Activated T-cell treated with anti-CD3 and anti-CD28 coated beads, Interleukin-2, amount 50 U/mL, for 1 hour (primary cell): ENCODE data around the gene ULK1.

Source experiments
- DNase-seq: peaks from one replicate; pipeline ENCODE4 v3.0.0-alpha.2; 2020

Gene ULK1

DNA sequence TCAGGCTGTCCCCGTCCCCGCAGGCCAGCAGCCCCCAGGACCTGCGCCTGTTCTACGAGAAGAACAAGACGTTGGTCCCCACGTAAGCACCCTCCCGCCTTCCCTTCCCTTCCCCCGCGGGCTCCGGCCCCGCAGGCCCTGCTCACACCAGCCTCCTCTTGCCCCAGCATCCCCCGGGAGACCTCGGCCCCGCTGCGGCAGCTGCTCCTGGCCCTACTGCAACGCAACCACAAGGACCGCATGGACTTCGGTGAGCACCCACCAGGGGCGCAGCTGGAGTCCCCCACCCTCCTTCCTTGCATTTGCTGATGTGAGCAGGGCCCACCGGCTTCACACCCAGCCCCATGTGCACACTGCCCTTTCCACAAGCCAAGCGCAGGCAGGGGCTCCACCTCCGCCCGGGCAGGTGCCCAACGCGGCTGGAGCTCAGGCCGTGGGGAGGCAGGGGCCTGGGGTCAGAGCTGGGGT lies 15.4 kb downstream of the ULK1 start:
- DNase-seq: no peak

DNA sequence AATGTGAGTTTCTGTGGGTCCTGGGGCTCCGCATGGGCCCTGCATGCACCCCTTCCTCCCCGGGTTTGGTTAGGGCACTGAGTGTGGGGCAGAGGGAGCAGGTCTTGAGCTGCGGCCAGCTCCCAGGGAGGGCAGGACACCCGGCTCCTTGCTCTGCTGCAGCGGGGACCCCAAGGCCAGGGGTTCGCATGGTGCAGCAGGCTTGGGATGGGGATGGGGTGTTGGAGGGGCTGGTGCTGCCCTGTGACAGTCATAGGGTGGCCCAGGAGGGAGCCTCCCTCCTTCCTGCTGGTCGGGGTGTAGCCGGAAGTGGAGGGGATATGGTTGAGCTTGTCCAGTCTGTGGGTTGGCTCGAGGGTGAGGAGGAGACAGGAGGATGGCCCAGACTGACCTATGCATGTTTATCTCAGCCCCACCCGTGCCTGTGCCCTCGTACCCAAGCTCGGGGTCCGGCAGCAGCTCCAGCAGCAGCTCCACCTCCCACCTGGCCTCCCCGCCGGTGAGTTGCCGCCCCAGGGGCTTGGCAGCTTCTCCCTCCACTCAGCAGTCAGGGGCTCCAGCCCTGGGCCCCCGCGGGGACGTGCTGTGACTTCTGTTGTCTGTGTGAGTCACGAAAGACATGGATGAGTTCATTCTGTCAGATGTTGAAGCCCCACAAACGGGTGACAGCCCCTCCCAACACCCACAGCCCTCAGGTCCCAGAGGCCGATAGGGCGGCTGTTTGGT lies 16.0 kb downstream of the ULK1 start:
- no peak for DNase-seq

DNA sequence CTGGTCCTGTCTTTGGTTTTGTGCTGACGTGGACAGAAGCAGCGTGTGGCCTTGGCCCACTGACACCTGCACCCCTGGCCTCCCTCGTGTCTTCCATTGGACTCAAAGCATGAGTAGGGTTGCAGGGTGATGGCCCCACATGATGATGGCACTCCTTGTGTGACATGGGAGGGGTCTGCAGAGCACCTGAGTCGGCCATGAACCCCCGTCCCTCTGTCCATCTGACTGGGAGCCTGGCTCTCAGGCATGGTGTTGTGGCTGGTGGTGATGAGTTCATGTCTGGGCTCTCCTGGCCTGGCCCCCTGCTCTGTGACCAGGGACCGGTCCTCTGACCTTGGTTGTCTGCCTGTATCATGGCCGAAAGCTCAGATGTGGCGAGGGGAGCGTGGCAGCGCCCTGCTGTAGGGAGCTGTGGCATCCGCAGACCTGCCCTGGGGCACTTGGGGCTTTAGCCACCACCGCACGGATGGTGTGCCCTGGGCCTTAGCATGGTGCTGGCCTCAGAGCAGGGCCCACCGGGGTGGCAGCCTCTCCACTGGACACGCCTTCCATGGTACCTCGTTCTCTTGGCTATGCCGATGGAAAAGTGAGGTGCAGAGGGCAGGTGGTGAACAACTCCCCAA lies 16.7 kb downstream of the ULK1 start:
- no peak for DNase-seq

DNA sequence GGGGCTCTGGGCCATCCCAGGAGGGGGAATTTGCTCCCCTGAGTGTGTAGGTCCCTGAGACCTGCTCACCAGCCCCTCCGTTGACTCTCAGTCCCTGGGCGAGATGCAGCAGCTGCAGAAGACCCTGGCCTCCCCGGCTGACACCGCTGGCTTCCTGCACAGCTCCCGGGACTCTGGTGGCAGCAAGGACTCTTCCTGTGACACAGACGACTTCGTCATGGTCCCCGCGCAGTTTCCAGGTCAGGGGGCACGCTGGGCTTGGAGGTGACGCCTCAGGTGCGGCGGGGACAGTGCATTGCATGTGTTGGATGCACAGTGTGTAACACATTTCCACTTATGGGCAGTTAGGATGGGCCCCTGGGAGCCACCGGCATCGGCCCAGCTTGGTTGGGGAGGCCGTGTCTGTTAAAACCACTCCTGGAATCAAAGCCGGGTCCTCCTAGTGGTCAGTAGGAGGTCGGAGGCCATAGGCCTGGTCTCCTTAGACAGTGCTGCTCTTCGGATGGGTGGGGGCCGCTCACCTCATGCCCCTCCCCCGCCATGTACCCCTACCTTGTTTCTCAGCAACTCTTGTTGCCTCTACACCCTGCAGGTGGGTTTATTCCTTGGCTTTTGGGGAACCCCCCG lies 17.5 kb downstream of the ULK1 start:
- no peak for DNase-seq

DNA sequence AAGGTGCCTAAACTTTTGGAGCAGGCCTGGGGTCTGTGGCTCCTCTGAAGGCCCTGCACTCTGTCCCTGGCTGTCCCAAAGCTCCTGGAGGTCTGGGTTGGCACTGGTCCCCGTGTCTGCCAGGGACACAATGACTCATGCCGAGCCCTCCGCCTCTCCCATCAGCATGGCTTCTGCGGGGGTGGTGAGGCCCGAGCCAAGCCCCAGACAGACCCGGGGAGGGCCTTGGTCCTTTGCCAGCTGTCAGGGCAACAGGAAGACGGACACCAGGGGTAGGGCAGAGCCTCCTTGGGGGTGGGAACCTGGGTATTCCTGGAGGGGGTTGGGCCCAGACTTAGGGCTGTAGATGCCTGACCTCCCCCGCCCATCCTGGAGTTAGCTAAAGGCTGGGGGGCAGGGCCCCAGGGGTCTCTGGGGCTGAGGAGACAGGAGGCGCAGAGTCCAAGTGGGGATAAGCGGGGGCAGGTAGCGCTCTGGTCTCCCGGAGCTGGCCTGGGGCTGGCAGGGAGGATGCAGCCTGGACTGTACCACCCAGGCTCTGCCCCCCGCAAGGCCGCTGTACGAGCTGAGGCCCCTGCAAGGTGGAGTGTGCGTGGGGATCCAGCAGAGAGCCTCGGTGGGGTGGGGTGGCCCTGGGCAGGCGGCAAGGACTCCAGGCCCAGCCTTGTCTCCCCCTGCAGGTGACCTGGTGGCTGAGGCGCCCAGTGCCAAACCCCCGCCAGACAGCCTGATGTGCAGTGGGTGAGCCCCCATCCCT lies 18.3 kb downstream of the ULK1 start:
- DNase-seq: no peak

DNA sequence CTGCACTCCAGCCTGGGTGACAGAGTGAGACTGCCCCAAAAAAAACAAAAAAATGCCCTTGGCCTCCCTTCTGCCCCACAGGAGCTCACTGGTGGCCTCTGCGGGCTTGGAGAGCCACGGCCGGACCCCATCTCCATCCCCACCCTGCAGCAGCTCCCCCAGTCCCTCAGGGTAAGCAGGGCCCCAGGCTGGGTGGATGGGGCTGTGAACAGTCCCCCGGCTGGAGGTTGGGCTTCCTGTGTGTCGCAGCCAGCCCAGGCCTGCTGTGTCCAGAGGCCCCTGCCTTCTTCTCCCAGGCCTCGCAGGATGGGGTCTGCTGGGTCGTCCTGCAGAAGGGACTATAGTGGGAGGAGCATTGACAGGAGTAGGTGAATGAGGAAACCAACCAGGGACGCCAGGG lies 19.2 kb downstream of the ULK1 start:
- no peak for DNase-seq

DNA sequence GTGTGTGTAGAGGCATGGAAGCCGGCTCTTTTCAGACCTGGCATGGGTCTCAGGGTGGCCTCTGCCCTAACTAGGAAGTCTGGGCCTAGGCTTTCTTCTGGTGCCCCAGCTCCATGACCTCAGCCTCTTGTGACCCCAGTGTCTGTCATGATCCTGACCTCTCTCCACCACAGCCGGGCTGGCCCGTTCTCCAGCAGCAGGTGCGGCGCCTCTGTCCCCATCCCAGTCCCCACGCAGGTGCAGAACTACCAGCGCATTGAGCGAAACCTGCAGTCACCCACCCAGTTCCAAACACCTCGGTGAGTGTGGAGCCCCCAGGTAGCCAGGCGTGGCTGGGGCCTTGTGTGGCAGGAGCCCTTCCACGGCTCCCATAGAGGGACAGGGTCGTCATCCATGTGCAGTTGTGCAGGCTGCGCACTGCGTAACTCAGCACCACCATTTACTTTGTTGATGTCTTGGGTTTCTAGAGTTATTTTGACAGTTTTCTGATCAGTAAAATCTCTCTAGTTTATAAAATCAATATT lies 19.8 kb downstream of the ULK1 start:
- DNase-seq: no peak

DNA sequence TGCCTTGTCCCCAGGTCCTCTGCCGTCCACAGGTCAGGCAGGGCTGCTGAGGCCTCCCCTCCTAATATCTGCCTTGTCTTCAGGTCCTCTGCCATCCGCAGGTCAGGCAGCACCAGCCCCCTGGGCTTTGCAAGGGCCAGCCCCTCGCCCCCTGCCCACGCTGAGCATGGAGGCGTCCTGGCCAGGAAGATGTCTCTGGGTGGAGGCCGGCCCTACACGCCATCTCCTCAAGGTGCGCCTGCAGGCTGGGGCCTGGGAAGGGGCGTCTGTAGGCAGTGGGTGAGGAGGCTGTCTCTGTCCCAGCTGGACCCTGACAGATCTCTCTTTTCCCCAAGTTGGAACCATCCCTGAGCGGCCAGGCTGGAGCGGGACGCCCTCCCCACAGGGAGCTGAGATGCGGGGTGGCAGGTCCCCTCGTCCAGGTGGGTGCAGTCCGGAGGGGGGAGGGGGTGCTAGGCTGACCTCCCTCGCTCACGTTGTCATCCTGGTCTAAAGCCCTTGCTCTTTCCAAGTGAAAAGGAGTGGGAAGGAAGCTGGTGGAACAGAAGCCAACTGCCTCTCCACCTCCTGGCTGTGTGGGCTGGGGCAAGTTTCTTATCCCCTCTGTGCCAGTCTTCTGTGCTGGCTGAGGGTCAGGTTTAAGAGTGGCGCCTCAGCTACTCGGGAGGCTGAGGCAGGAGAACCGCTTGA lies 20.7 kb downstream of the ULK1 start:
- no peak for DNase-seq

DNA sequence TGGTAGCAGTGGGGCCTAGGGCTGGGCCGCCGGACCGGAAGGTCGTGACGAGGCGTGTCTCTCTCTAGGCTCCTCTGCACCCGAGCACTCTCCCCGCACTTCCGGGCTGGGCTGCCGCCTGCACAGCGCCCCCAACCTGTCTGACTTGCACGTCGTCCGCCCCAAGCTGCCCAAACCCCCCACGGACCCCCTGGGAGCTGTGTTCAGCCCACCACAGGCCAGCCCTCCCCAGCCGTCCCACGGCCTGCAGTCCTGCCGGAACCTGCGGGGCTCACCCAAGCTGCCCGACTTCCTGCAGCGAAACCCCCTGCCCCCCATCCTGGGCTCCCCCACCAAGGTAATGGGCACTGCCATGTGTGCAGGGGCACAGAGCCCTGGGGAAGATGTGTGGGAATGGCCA lies 21.4 kb downstream of the ULK1 start:
- no peak for DNase-seq

DNA sequence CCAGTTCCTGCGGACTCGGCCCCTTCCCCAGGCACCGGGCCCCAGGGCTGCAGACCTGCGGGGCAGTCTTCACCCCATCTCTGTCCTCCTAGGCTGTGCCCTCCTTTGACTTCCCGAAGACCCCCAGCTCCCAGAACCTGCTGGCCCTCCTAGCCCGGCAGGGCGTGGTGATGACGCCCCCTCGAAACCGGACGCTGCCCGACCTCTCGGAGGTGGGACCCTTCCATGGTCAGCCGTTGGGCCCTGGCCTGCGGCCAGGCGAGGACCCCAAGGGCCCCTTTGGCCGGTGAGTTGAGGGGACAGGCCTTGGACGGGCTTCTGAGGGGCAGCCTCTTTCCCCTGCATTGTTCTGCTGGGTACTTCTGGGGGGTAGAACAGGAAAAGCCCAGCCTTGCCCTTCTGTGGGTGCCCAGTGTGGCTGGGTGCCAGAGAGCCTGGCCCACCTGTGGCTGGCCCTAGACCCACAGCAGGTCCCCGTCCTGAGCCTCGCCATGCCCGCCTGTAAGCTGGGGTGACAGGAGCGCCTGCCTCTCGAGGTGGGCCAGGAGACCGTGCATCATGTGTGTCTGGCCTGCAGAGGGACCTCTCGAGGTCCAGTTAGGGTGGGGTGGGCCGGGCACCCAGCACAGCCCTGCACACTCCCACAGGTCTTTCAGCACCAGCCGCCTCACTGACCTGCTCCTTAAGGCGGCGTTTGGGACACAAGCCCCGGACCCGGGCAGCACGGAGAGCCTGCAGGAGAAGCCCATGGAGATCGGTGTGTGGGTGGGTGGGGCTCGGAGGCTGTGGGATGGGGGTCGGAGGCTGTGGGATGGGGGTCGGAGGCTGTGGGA lies 22.1 kb downstream of the ULK1 start:
- no peak for DNase-seq

DNA sequence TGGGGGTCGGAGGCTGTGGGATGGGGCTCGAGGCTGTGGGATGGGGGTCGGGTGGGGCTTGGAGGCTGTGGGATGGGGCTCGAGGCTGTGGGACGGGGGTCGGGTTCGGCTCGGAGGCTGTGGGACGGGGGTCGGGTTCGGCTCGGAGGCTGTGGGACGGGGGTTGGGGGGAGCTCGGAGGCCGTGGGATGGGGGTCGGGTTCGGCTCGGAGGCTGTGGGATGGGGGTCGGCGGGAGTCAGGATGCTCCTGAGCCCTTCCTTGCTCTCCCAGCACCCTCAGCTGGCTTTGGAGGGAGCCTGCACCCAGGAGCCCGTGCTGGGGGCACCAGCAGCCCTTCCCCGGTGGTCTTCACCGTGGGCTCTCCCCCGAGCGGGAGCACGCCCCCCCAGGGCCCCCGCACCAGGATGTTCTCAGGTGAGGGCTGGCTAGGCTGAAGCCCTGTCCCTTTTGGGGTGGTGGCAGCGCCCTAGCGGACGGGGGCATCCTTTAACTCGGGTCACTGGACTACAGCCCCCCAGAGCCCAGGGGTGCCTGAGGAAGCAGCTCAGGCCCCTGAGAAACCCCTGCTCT lies 22.8 kb downstream of the ULK1 start:
- no peak for DNase-seq

DNA sequence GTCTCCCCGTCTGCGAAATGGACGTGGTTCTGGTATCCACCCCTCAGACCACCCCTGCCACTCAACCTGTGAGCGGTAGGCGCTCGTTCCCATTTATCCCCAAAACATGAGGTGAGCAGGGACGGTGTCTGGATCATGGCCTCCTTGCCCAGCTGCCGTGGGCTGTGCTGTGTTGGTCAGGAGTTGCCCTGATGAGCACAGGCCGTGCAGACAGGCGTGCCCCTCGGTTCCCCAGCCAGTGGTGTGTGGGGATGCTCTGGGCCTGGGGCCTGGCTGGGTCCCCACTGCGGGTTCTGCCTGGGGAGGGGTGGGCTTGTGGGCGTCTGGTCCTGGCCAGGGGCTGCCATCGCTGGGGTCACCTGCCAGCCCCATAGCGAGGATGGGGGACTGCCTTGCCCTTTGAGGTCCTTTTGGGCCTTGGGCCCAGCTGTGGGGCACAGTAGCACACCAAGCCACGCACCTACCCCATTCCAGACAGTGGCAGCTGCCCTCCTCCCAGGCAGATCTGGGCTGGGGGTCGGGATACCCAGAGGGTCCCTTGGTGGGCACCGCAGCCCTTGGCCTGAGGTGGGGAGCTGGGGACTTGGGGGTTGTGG lies 23.4 kb downstream of the ULK1 start:
- no peak for DNase-seq

DNA sequence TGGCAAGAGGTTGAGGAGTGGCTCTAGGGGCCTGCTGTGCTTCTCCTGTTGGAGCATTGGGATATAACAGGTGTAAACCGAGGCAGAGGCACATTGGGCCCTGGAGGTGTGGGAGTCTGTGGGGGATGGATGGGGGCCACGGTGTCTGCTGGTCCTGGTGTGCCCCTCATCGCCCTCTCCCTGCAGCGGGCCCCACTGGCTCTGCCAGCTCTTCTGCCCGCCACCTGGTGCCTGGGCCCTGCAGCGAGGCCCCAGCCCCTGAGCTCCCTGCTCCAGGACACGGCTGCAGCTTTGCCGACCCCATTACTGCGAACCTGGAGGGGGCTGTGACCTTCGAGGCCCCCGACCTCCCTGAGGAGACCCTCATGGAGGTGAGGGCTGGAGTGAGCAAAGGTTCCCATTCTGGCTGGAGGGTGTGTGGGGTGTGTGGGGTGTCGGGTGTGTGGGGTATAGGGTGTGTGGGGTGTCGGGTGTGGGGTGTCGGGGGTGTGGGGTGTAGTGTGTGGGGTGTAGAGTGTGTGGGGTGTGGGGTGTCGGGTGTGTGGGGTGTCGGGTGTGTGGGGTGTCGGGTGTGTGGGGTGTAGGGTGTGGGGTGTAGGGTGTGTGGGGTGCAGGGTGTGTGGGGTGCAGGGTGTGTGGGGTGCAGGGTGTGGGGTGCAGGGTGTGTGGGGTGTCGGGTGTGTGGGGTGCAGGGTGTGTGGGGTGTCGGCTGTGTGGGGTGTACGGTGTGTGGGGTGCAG lies 24.1 kb downstream of the ULK1 start:
- DNase-seq: no peak

DNA sequence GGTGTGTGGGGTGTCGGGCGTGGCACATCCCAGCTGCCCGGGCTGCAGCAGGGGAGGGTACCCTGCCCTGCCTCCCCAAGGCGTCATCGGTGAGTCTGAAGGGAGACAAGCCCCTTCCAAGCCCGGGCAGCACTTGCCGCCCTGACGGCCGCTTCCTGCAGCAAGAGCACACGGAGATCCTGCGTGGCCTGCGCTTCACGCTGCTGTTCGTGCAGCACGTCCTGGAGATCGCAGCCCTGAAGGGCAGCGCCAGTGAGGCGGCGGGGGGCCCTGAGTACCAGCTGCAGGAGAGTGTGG lies 24.6 kb downstream of the ULK1 start:
- no peak for DNase-seq

DNA sequence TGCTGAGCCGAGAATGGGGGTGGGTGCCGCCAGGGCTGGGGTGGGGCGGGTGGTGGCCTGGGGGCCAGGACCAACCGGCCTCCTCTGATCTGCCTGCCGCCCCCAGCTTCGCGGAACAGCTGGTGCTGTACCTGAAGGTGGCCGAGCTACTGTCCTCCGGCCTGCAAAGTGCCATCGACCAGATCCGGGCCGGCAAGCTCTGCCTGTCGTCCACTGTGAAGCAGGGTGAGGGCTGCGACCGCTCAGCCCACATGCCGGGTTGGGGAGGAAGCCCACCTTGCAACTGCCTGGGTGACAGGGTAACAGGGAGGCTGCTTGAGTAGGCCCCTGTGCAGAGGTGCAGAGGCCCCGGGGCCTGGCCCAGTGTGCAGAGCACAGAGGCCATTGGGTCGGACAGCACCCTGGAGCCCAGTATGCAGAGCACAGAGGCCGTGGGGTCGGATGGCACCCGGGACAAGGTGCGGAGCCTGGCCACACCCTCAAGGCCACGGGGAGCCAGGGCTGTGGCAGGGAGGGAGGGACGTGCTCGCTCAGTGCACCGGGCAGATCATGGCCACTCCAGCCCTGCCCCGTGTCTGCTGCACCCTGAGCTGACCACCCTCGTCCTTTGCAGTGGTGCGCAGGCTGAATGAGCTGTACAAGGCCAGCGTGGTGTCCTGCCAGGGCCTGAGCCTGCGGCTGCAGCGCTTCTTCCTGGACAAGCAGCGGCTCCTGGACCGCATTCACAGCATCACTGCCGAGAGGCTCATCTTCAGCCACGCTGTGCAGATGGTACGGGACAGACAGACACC lies 25.1 kb downstream of the ULK1 start:
- no peak for DNase-seq

DNA sequence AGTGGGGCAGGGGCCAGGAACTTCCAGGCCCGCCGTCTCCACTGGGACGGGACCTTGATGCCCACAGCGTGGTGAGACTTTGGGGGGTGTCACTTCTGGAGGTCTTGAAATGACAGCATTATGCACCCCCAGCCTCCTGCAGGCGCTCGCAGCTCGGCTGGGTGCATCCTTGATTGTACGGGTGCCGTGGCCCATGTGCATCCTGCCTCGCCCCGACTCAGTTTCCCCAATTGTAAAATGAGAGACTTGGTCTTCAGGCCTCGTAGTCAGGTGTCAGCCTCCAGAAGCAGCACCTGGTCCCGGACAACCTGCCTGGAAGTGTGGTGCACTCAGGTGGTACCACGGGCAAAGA lies 25.7 kb downstream of the ULK1 start:
- no peak for DNase-seq

DNA sequence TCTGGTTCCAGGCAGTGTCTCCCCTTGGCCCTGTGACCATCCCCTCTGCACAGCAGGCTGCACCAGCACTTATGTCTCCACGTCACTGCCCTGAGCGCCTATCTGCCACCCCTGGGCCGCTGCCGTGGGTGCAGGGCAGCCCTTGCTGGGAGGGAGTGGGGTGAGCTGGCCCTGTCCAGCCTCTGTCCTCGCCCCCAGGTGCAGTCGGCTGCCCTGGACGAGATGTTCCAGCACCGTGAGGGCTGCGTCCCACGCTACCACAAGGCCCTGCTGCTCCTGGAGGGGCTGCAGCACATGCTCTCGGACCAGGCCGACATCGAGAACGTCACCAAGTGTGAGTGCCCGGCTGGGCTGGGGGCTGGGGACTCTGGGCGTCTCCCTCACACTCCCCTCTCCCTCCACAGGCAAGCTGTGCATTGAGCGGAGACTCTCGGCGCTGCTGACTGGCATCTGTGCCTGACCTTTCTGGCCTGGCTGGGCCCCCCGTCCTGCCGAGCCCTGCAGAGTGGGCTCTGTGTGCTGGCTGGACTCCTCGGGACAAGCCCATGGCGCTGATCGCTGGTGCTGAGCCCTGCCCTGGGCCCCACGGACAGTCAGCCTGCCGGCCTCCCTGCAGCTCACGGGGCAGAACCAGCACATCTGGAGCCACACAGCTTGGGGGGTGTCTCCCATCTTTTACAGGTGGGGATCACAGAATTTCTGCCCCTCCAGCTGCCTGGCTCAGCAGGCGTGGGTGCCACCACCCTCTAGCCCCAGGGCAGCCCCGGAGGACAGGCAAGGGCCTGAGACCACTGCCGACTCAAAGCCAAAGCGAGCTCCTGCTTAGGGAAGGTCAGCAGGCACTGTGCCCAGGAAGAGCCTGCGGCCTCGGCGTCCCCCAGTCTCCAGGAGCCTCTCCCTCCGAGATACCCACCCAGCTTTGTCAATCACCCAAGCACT lies 26.7 kb downstream of the ULK1 start:
- no peak for DNase-seq
